ENCODE results near the gene CFAP54.
"Not testable (repeated sequence)": the region's sequence is repeated elsewhere in the genome, so short reads cannot be mapped to it uniquely, and the experiment has no call there.

Gene CFAP54

DNA sequence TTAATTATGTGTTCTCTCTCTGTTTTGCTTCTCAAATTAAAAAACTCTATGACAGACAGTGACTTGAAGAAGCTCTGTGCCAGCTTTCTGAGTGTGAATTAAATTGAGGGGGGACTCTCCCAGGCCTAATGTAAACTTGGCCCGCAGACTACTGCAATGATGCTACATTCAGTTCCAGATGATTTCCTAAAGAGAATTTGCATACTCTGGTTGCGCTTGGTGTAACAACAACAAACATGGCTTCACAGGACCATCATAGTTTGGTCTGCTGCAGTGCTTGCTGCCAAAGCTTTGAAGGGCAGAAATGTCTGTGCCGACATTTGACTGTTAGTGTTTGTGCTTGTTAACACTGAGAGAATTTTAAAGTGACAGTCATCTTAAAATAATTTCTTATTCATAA, 25.0 kb downstream of the CFAP54 start:
- DNase-seq: no peak

DNA sequence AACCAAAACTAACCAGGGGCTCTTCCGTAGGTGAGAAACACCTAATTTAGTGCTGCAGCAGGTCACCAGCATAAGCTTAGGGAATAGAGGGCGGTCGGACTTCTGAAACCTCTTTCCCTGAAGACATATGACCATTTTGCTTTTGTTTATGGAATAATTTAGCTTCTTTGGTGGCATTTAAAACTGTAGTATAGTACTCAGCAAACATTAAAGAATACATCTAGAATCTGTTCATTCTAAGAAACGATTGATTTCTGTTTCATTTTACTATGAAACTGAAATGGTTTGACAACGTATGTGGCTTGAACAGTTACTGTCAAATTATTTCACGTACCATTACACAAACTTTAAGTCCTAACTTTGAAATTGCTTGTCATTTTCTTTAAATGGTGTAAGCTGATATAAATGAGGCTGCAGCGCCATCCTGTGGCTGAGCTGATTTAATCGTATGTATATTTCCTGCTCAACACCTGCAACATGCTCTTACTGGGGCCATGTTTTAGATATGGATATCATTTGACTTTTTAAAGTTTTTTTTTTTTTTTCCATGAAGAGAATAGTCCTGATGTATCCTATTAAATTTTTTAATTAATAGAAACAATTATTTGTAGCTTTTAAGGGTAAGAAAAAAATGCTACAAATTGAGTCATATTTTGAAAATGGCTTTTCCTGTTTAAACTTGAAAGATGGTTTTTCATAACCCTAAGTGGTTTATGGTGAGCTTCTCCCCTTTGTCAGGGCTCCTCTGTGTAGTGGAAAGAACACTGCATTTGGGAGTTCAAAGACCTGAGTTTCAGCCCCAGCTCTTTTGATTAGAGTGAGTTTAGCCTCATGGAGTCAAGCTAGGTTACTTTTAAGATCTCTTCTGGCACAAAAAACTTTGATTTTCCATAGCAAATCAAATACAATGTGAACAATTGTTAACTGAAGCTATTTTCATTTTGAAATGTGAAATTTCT, 27.4 kb downstream of the CFAP54 start:
- peak; percentile 75 for DNase-seq

DNA sequence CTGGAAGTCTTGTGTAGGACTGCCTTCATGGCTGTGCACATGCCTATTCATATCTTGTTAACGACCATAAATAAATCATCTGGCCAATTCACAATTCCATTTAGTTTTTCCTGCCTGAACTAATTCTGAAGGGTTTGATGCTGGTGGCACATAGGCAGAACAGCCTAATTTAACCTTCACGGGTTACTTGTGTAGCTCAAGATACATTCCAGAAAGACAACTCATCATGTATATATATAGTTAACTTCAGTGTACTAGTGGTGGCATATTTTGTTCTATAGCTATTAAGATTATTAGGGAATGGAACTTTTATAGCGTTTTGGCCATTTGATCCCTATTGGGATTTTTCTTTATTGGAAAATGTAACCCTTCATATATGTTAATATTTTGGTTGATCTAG, 31.4 kb downstream of the CFAP54 start:
- no peak for DNase-seq

DNA sequence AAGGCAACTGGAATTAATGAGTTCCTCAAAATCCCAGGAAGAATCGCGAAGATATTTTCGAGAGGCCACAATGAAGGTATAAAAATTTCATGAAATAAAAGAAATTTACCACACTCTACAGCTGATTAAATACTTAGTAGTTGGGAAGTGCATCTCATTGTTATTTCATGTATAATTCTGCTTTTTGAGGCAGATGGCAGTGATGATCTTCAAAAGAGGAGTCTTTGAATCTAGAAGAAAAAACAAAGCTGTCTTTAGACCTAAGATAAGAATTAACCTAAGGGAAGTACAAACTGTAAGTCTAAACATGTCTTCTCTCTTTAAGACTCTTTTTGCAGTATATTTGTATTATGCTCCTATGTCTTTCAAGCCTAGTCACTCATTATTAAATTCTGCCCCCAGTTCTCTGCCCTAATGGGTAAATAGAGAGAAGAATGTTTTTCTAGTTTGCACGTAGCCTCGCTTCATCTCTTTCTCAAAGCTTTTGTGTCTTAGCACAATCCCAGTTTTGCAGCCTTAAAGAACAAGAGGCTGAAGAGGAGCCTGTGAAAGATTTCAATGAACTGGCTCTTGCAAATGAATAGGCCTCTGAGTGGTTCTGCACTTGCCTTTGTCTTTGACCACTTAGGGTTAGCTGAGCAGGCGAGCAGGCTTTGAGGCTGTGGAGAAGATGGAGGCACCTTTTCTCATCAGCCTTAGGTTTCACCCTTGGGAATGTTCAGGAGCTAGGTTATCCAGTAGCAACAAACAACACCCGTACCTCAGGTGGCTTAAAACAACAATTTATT, 32.7 kb downstream of the CFAP54 start:
- no peak for DNase-seq

DNA sequence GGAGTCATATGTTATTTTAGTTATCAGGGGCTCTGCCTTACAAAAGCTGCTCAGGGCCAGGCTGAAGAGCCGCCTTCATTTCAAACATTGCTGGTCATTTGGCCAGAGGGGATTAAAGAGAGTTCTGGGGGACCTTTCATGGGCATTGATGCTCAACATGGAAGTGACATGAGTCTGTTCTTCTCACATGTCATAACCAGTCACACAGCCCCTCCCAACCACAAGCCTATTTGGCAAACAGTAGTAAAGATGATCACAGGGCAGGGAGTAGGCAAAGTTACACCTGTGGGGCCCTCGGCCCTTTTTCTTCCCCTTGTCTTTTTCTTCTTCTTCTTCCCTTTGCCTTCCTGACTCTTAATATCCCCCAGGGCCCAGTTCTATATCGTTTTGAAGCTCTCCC, 33.3 kb downstream of the CFAP54 start:
- DNase-seq: no peak

DNA sequence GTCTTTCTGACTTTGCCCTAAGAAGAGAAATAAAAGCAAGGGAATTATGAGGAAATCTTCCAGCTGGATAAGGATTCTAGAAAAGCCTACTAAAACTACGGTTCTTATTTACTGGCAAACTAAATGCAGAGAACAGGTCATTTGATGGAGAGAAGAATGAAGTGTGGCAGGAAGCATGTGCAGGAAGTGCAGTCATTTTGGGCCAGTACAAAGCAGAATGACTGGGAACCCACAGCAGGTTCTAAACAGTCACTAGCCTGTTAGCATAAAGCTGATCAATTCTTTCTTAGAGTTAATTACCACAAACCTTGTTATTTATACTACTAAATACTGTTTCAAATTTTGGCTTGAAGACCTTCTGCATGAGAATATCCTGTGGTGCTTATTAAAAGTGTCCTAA, 36.7 kb downstream of the CFAP54 start:
- DNase-seq: no peak

DNA sequence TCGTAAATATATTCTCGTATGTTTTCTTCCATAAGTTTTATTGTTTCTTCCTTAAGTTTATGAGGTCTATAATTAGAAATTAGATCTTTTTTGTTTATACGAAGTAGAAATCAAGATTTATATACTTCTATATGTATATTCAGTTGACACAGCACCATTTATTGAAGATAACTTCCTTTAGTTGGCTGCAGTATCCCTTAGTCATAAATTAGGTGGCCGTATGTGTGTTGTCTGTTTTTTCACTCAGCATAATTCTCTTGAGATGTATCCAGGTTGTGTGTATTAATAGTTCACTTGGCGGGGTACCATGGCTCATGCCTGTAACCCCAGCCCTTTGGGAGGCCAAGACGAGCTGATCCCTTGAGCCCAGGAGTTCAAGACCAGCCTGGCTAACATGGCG, 40.5 kb downstream of the CFAP54 start:
- no peak for DNase-seq

DNA sequence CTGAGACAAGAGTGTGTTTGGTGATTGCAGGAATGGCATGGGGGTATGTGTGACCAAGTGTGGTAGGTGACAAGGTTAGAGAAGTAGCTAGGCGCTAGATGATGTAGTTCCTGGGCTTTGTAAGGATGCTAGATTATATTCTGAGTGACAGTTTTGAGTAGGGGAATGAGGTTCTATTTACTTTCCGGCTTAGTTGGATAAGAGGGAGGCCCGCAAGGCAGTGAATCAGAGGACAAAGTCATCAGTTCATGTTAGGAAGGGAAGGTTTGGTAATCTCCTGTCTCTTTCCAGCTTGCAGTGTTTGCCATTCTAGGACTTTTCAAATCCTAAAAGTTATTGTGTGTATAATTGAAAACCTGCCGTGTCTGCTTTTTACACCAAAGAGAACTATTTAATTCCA, 45.0 kb downstream of the CFAP54 start:
- no peak for DNase-seq

DNA sequence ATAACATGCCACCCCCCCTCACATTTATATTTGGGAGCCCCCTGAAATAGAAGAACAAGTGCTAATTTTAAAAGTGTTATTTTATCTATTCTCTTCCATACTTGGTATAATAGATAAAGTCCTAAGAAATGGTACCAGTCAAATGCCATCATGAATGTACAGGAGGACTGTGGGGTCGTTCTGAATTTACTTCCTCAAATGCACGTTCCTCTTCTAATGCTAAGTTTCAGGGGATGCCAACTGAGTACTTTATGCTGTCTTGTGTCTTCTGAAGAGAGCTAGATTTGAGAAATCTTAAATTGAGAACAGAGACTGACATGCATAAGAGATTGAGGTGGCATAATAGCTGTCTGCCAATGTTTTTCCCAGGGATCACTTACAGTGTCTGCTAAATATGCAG, 59.0 kb downstream of the CFAP54 start:
- no peak for DNase-seq

DNA sequence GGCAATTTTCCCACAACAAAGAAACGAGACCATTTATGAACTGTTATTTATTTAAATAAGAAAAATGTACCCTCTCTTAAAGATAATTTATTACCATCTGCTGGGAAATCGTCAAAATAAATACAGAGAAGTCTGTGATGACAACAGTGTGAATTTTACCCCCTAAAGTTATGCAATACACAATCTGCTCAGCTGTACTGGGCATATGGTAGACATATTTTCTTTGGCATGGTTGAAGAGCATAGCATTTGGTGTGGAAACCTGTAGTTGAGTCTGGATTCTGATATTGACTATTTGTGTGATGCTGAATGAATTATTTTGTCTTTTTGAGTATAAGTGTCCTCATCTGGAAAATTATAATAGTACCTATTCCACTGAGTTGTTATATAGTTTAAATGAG, 60.0 kb downstream of the CFAP54 start:
- DNase-seq: no peak

DNA sequence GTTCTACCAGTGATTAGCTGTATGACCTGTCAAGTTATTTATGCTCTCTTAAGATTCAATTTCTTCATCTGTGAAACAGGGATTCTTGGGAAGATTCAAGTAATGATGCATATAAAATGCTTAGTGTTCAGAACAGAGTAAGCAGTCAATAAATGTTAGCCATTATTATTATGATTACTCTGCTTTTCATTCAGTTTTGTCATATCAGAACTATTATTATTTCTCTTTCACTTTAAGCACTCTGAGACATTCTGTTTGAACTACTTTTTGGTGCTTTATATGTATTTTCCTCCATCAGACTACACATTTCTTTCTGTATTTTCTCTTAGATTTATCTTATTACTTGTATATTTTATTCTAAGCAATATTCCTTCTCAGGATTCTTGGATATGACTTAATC, 81.2 kb downstream of the CFAP54 start:
- DNase-seq: no peak

DNA sequence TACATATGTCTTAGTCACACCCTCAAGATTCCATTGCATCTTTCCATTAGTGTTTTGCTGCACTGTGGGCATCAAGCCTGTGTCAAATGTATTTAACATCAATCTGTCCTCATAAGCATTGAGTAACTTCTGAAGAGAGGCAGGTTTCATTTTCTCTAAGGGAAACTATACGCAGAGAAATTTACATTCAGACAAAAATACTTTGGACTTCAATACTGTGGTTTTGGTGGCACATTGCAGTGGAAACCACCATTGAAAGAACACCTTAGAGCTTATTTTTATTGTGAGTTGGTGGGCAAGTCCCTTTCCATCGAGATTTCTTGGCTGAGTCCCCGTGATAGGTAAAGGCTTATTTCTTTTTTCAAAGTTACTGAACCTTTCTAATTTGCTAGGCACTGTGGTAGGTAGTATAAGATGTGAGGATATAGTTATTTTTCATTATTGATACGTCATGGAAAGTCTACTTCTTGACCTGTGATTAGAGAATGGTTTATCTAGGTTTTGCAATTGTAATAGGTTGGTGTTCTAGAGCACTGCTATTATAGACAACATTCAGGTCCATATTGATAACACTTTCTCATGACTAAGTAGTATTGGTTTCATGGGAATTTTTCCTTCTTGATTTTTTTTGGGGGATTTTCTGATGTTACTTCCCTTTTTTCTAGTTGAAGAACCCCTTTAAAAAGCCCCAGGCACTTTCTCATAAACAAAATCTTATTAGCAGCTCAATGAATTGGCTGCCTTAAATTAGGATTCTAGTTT, 81.9 kb downstream of the CFAP54 start:
- DNase-seq: no peak

DNA sequence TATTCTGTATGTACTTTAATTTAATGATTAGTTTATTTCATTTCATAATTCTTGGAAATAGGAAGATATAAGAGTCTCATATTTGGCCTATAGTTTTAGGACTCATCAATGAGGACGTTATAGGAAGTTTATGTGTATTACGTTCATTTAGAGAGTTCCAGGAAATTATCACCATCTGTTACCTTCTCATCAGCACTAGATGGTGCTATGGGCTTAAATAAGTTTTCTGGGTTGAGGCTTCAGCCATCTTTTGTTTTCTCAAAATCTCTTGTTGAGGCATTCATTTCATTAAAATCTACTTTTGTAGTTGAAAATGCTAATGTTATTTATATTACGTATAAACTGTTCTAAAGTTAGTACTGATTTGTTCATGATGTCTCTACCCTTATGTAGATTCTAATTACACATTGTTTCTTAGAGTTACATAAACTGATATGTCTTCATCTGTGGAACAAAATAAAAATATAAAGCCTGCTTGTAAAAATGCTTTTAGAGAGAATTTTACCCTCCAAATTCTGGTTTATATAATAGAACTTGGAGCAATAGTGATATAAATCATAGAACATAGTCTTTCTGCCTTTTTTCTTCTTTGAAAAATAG, 89.2 kb downstream of the CFAP54 start:
- no peak for DNase-seq

DNA sequence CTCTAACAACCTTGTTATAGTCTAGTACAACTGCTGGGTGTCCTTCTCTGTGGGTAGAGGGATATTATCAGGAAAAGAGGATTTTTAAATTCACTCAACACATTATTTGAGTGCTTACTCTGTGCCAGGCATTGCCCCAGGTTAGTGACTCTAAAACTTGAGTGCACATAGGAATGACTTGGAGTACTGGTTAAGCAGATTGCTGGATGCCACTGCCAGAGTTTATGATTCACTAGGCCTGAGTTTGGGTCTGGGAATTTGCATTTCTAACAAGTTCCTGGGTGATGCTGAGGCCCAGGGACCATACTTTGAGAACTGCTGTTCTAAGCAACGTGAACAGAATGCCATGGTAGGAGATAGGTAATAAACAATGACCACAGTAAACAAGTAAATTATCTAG, 96.6 kb downstream of the CFAP54 start:
- no peak for DNase-seq

DNA sequence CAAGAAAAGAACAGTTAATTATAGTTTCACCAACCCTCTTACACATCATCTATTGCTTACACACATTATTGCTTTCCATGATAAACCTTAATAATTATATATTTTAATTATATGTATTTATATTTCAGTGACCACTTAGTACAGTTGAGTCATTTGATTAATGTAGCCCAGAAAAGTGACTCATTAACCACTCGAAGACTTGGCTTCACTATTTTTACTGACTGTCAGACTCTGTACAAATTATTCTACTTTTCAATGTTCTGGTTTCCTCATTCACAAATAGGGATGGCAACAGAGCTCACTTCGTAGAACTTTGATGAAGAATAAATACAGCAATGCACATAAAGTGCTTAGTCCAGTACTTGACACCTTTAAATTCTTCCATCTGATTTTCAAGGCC, 98.3 kb downstream of the CFAP54 start:
- DNase-seq: no peak

DNA sequence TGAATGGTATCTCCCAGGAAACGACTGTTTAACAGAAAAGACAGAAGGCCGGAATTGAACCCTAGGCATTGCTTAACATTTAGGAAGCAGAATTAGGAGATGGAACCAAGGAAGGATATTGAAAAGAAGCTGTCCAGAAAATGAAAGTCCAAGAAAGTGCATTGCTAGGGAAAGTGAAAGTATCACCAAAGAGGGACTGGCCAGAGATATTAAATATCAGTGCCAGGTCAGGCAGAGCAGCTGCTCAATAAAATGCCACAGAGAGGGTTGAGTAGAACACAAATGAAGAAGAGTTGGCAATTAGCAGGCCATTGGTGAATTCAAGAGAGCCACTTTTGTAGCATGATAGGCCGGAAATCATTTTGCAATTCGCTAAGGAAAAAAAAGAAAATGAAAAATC, 101.6 kb downstream of the CFAP54 start:
- DNase-seq: no peak

DNA sequence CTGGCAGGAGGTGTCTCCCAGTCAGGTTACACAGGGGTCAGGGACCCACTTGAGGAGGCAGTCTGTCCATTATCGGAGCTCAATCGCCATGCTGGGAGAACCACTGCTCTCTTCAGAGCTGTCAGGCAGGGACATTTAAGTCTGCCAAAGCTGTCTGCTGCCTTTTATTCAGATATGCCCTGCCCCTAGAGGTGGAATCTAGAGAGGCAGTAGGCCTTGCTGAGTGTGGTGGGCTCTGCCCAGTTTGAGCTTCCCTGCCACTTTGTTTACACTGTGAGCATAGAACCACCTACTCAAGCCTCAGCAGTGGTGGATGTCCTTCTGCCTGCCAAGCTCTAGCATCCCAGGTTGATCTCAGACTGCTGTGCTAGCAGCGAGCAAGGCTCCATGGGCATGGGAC, 115.0 kb downstream of the CFAP54 start:
- not testable (repeated sequence) for DNase-seq

DNA sequence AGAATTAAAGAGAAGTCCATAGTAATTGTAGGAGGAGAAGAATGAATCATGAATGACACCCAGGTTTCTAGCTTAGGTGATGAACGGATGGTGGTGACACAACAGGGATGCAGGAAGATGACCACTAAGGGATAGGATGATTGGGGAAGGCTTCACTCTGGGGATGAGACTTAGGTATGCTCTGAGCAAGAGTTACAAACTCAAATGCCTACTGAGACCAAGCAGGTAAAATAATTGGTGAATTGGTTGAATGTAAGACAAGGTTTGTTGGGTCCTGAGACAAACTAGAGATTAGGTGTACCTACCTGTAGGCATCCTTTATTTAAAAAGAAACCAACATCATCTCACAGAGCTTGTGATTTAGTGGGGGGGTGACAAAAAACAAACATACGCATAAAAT, 116.3 kb downstream of the CFAP54 start:
- no peak for DNase-seq

DNA sequence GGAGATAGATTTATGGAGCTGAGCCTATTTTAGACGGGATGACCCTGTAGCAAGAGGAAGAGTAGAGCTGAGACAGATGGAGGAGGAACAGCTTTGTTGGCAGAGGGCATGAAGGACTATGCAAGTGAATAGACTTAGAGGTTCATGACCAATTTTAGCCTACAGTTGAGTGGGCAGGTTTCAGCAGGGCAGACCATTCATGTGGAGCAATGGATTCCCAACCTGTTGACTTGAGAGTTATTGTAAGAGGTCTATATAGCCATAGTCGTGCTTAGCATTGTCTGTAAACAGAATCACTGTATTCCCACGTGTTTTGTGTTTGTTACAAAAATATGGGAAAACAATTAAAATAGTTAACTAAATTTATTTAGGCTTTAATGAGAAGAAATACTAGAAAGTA, 116.8 kb downstream of the CFAP54 start:
- DNase-seq: no peak

DNA sequence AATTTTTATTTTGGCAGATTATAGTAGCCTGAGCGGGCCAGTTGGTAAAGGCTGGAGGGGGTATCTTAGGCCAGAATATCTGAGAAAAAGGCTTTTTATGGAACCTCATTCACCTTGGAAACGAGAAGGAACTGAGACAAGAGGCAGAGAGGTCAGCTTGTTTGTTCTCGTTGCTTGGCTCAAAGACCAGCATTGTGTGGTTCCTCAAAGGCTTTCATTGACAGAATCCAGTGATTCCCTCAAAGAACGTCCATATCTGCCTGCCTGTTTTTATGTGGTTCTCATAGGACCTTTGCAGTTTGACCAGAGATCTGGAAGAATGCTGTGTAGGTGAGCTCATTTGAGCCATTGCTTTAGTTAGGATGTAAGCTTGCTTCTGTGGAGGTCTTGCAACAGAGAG, 117.3 kb downstream of the CFAP54 start:
- DNase-seq: no peak

DNA sequence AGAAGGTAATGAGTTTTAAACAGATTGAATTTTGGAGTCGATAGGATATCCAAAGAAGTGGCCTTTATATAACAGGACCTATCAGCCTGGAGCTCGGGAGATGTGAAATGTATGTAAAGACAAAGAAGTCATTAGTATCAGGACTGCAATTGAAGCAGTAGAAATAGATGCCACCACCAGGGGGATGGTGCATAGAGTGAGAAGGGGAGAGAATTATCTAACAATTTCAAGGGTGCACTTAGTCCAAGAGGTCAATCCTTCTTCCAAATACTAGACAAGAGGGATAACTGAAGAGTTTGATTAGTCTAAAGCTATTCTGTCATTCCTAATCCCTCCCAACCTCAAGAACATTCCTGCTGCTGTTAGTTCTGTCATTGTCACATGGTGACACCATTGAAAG, 127.8 kb downstream of the CFAP54 start:
- no peak for DNase-seq

DNA sequence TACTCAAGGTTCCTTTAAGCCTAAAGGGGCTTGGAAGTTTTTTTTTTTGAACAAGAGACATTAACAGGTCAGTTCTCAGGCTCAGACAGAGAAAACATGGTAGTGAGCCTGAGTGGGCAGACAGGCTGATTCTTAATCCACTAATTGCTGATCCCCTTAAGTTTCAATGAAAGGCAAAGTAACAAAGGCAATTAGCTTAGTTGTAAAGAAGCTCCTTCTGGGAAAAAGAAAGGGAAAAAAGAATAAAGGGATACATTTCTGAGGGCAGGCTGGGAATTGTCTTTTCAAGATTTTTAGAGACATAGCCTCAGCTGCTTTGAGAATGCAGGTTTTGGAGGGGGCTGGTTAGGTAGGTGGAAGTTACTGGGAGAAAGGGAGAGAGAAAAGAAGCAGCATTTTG, 133.8 kb downstream of the CFAP54 start:
- no peak for DNase-seq

DNA sequence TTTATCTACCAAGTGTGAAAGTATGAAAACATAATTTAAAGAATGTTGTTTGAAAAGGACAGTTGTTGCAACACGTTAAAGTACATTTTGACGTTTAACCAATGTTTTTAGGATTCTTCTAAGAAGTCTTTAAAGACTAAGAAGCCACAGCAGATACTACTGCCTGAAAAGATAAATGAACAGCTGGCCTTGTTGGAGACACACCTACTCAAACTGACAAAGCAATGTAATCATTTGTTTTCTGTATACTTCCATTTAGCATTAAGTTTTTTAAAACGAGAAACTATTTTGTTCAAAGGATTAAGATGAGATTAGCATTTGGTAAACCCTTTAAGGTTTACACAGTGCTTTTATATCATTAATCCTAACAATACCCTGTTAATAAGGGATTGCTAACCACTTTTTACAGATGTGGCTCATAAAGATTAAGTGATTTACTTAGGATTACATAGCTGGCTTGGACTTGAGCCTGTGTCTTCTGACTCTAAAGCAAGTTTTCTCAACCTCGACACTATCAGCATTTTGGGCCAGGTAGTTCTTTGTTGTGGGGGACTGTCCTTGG, 134.4 kb downstream of the CFAP54 start:
- no peak for DNase-seq

All from right hindlimb (tissue), 1 donor.